GM12891 (cell line): Measurements from ENCODE around the gene FEN1.

Source experiments
- DNase-seq: peaks from one replicate; pipeline ENCODE4 v3.0.0; 2011; ENCODE audit warnings: low spot score; ENCODE audit not compliant: insufficient read length
- FAIRE-seq: peaks from 2 replicates; lab custom pipeline; 2011; peaks lifted over from hg19 to GRCh38; lab: Jason Lieb, UNC
- PAX5 ChIP-seq: IDR thresholded peaks from 2 replicates; pipeline ENCODE4 v1.6.1; 2011; ENCODE audit warnings: low read length, moderate library complexity, mild to moderate bottlenecking; ENCODE audit not compliant: insufficient read depth, severe bottlenecking
- POLR2A ChIP-seq: IDR thresholded peaks from 2 replicates; pipeline ENCODE4 v1.6.1; 2011; ENCODE audit warnings: low read depth, low read length, control low read depth
- POLR2AphosphoS5 ChIP-seq: IDR thresholded peaks from 2 replicates; pipeline ENCODE4 v1.6.1; 2011; ENCODE audit warnings: low read depth, low read length, control low read depth
- POU2F2 ChIP-seq: IDR thresholded peaks from 2 replicates; pipeline ENCODE4 v1.6.1; 2011; ENCODE audit warnings: low read depth, mild to moderate bottlenecking, control low read depth, low read length, moderate library complexity
- SPI1 ChIP-seq: IDR thresholded peaks from 2 replicates; pipeline ENCODE4 v1.6.1; 2011; ENCODE audit warnings: low read depth, low read length, control low read depth
- TAF1 ChIP-seq: IDR thresholded peaks from 2 replicates; pipeline ENCODE4 v1.6.1; 2011; ENCODE audit warnings: low read depth, low read length, control low read depth

The FEN1 gene

GRCh38 chr11:61791737-61792309, 888 bp upstream of the FEN1 start:
- FAIRE-seq: no peak

GRCh38 chr11:61793083-61793828, 545 bp downstream of the FEN1 start:
- FAIRE-seq (no peak), DNase-seq (no peak)
- no peak for TF ChIP-seq POLR2AphosphoS5
- 0 out of 2 replicates have a peak, but pooled peaks have one; percentile 15 for TF ChIP-seq POLR2A

More at GRCh38 chr11:61791737-61792309, 888 bp upstream of the FEN1 start:
- TF ChIP-seq POU2F2 (no peak), PAX5 (no peak), TAF1 (no peak), POLR2AphosphoS5 (peak; percentile 14; the same call in 1 of the 2 replicates), SPI1 (no peak), POLR2A (peak; percentile 47)
- no peak for DNase-seq

- FAIRE-seq (no peak), DNase-seq (no peak)
- no peak for TF ChIP-seq POU2F2
These were observed 1.1 kb downstream of the FEN1 start for GRCh38 chr11:61793829-61794204.

- DNase-seq (no peak), FAIRE-seq (no peak)
- TF ChIP-seq POLR2AphosphoS5 (no peak), POLR2A (no peak), PAX5 (no peak), SPI1 (no peak), POU2F2 (no peak), TAF1 (no peak)
These were observed 1.9 kb downstream of the FEN1 start for GRCh38 chr11:61794579-61794978.

GRCh38 chr11:61795459-61795858, 2.7 kb downstream of the FEN1 start:
- TF ChIP-seq TAF1 (no peak), SPI1 (no peak), PAX5 (no peak), POLR2AphosphoS5 (no peak), POLR2A (no peak)
- FAIRE-seq (no peak), DNase-seq (no peak)

- TF ChIP-seq POLR2AphosphoS5: no peak
- no peak for TF ChIP-seq TAF1
- no peak for TF ChIP-seq POU2F2
- no peak for TF ChIP-seq POLR2A
- TF ChIP-seq PAX5: no peak
- TF ChIP-seq SPI1: no peak
- FAIRE-seq (no peak), DNase-seq (no peak)
These were observed 3.3 kb downstream of the FEN1 start for GRCh38 chr11:61795876-61796526.

- peak; percentile 35 for FAIRE-seq
- DNase-seq: no peak
- TF ChIP-seq POU2F2 (no peak), TAF1 (no peak), POLR2A (no peak), POLR2AphosphoS5 (no peak), SPI1 (no peak), PAX5 (no peak)
These were observed 4.7 kb downstream of the FEN1 start for GRCh38 chr11:61797263-61797944.

- TF ChIP-seq TAF1: no peak
- no peak for TF ChIP-seq SPI1
- no peak for TF ChIP-seq POU2F2
- TF ChIP-seq PAX5: no peak
- TF ChIP-seq POLR2AphosphoS5: no peak
- TF ChIP-seq POLR2A: no peak
- no peak for DNase-seq
- no peak for FAIRE-seq
These were observed 7.1 kb downstream of the FEN1 start for GRCh38 chr11:61799665-61800284.

- no peak for DNase-seq
- no peak for TF ChIP-seq PAX5
- no peak for TF ChIP-seq SPI1
- no peak for TF ChIP-seq TAF1
- no peak for TF ChIP-seq POLR2A
- TF ChIP-seq POLR2AphosphoS5: no peak
- no peak for TF ChIP-seq POU2F2
- no peak for FAIRE-seq
These were observed 7.9 kb downstream of the FEN1 start for GRCh38 chr11:61800331-61801281.
